ENCODE data around the gene TRA2B. TPM values are rescaled to one million over a fixed set of nuclear protein-coding genes. Genes with fewer than 3 reads are reported as not detected.

Gene TRA2B
- total RNA-seq, 5 donors from 2014 or later (not counting 1 experiment from before 2014, with no cell fraction given), result 166 to 583 (median 175) TPM

- Mint-ChIP-seq H3K27ac (peak overlapping the region; percentile 100), H3K4me1 (peaks cover 41 to 49% (median 45%) of the 10 kb centered on the region in 3 donors), H3K36me3 (peaks cover 10% of the 10 kb centered on the region), H3K9me3 (no peaks in the 10 kb centered on the region), H3K27me3 (no peaks in the 10 kb centered on the region), H3K4me3 (peak overlapping the region; percentile 98 to 100 (median 100))
- H3K9me3 ChIP-seq, result no peaks in the 10 kb centered on the region
- POLR2A ChIA-PET, result interaction anchor here (0.8 to 3.5 kb wide), 15 partner anchors 10 to 846 kb away, joined by 3 to 45 read pairs (median 4); partner anchors contain the start of genes DNAJB11 (in 1 of the 2) and EIF4A2 (in 1 of the 2)
- ATAC-seq (replicated peaks in 1 of 4) (peak; percentile 67 to 71 (median 68)), DNase-seq (peak; percentile 69 to 92 (median 84))
- peaks cover 7 to 28% of the 10 kb centered on the region in 2 experiments for H3K4me1 ChIP-seq (ENCODE audit: control insufficient read depth in 1 of 2, extremely low read depth in 1 of 2, insufficient read depth in 2 of 2, low read length in 2 of 2)
- WGBS (ENCODE audit: insufficient coverage), result under 1% methylated on average over 43 of the region's 56 CpGs
- H3K36me3 ChIP-seq (ENCODE audit: control insufficient read depth in 2 of 2, extremely low read depth in 1 of 2, insufficient read depth in 1 of 2, low read length in 1 of 2), result no peaks in the 10 kb centered on the region
- CTCF ChIA-PET, result interaction anchor here (0.5 to 1.9 kb wide), 4 partner anchors 11 to 633 kb away, joined by 5 to 19 read pairs (median 8); partner anchors contain the start of gene DNAJB11 (in 1 of the 2)
- H3K27me3 ChIP-seq (replicated peaks in 1 of 2; ENCODE audit: control insufficient read depth in 2 of 2, extremely low read depth in 1 of 2, insufficient read depth in 2 of 2, low read length in 1 of 2), result no peaks in the 10 kb centered on the region
- peak overlapping the region; percentile 99 for H3K27ac ChIP-seq (ENCODE audit: low read length)
- H3K4me3 ChIP-seq (ENCODE audit: control insufficient read depth in 1 of 2, extremely low read depth in 1 of 2, low read length in 1 of 2), result peak overlapping the region; percentile 80 to 100
Measured at GRCh38 chr3:185936814-185937688, 763 bp downstream of the TRA2B start.

- ChIA-PET POLR2A (interaction anchor here (0.6 to 3.5 kb wide), 12 partner anchors 9 to 653 kb away, joined by 3 to 45 read pairs (median 7); no protein-coding TSS in a partner anchor), CTCF (interaction anchor here (0.6 to 1.9 kb wide), 5 partner anchors 10 to 581 kb away, joined by 3 to 19 read pairs (median 3); no protein-coding TSS in a partner anchor)
- DNase-seq (no peak), ATAC-seq (replicated peaks in 1 of 4) (no peak)
- Histone ChIP-seq H3K36me3 (ENCODE audit: control insufficient read depth in 2 of 2, extremely low read depth in 1 of 2, insufficient read depth in 1 of 2, low read length in 1 of 2) (peaks cover 0 to under 1% of the 10 kb centered on the region in 2 donors), H3K4me1 (ENCODE audit: control insufficient read depth in 1 of 2, extremely low read depth in 1 of 2, insufficient read depth in 2 of 2, low read length in 2 of 2) (peaks cover 7 to 36% of the 10 kb centered on the region in 2 experiments), H3K4me3 (ENCODE audit: control insufficient read depth in 1 of 2, extremely low read depth in 1 of 2, low read length in 1 of 2) (peak overlapping the region; percentile 80 to 100), H3K27ac (ENCODE audit: low read length) (peak overlapping the region; percentile 99), H3K27me3 (replicated peaks in 1 of 2; ENCODE audit: control insufficient read depth in 2 of 2, extremely low read depth in 1 of 2, insufficient read depth in 2 of 2, low read length in 1 of 2) (no peaks in the 10 kb centered on the region), H3K9me3 (no peaks in the 10 kb centered on the region)
- Mint-ChIP-seq H3K4me3 (peak overlapping the region; percentile 98 to 100 (median 100)), H3K27me3 (no peaks in the 10 kb centered on the region), H3K27ac (peak overlapping the region; percentile 100), H3K36me3 (peaks cover 15% of the 10 kb centered on the region), H3K4me1 (peaks cover 49 to 57% (median 52%) of the 10 kb centered on the region in 3 donors), H3K9me3 (no peaks in the 10 kb centered on the region)
- 0% methylated on average over 8 of the region's 8 CpGs for WGBS (ENCODE audit: insufficient coverage)
Measured at GRCh38 chr3:185936273-185936629, 1.6 kb downstream of the TRA2B start.

DNA sequence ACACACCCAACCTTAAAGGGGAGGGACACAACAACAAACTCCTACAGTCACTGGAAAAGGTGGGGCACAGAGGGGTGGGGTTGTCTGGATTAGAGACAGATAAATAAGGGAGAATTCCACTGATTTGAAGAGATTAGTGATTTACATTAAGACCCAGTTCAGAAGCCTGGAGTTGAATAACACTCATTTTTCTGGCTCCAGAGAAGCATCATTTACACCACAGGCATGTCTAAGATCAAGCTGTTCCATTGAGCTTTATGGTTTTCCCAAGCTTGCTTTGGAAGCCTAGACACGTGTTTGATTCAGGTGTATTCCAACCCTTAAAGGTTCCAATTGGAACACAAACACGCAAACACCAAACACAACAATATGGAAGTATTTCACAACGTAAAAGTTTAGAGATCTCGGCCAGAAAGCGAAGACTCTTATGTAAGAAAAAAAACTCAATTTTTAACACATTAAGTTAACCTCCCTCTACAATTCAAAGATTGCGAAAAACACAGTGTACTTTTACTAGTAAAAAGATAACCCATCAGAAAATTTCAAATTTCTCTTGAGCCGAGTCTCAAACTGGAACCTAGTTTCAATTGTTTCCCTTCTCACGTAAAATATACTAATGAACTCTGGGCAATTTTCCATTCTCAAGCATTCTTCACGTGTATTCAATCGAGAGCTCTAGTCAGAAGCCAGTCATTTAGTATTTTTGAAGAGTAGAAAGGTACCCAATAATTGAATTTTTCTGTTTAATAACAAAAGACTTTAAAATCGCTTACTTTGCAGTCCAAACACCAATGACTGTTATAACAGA is 2.1 kb downstream of the TRA2B start:
- Mint-ChIP-seq H3K36me3 (peaks cover 20% of the 10 kb centered on the region), H3K4me3 (peak overlapping the region; percentile 98 to 100 (median 100)), H3K27me3 (no peaks in the 10 kb centered on the region), H3K9me3 (no peaks in the 10 kb centered on the region), H3K4me1 (peaks cover 55 to 63% (median 58%) of the 10 kb centered on the region in 3 donors), H3K27ac (peak overlapping the region; percentile 83 to 100)
- H3K9me3 ChIP-seq, result no peaks in the 10 kb centered on the region
- whole genome bisulfite sequencing (ENCODE audit: insufficient coverage), result 0% methylated on average over 3 of the region's 11 CpGs
- no peaks in the 10 kb centered on the region for H3K27me3 ChIP-seq (replicated peaks in 1 of 2; ENCODE audit: control insufficient read depth in 2 of 2, extremely low read depth in 1 of 2, insufficient read depth in 2 of 2, low read length in 1 of 2)
- H3K4me1 ChIP-seq (ENCODE audit: control insufficient read depth in 1 of 2, extremely low read depth in 1 of 2, insufficient read depth in 2 of 2, low read length in 2 of 2), result peaks cover 11 to 41% of the 10 kb centered on the region in 2 experiments
- ChIA-PET POLR2A (interaction anchor here (0.6 to 3.5 kb wide), 12 partner anchors 8 to 653 kb away, joined by 3 to 45 read pairs (median 7); no protein-coding TSS in a partner anchor), CTCF (interaction anchor here (0.6 to 1.7 kb wide), 5 partner anchors 8 to 580 kb away, joined by 3 to 19 read pairs (median 3); no protein-coding TSS in a partner anchor)
- peaks cover 4 to 6% of the 10 kb centered on the region in 2 donors for H3K36me3 ChIP-seq (ENCODE audit: control insufficient read depth in 2 of 2, extremely low read depth in 1 of 2, insufficient read depth in 1 of 2, low read length in 1 of 2)
- H3K27ac ChIP-seq (ENCODE audit: low read length), result no peak overlapping the region
- no peak for DNase-seq
- ATAC-seq (replicated peaks in 1 of 4), result no peak
- H3K4me3 ChIP-seq (ENCODE audit: control insufficient read depth in 1 of 2, extremely low read depth in 1 of 2, low read length in 1 of 2), result peak overlapping the region; percentile 80 to 100

DNA sequence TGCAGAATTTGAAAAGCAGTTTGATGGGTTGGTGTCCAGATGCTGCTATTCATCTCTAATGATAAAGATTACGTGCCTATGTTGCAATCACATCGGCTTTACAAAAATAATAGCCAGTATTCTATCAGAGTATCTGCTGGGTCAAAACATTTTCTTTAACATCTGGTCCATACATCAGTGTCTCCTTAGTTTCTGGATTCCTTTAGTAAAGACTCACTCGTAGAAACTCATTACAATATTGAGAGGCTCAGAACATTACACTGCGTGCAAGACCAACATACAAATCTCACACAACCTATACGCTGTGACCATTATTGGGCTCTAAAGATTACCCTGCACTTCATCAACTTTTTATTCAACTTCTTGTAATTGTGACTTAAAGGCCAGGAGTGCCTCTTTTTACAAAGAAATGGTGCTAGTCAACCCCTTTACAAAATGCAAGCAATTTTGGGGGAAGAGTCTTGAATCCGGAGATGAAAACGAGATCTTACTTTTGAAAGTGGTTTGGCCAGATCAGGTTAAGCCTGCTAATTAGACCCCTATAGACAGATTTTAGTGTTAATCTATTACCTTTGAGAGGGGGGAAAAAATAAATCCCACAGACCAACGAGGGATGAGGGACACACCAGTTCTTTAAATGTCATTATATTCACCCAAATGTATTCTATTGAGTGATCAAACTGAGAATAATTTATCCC is 2.9 kb downstream of the TRA2B start:
- peaks cover 62 to 71% (median 65%) of the 10 kb centered on the region in 3 donors for H3K4me1 Mint-ChIP-seq
- peak overlapping the region; percentile 98 to 100 (median 100) for H3K4me3 Mint-ChIP-seq
- no peaks in the 10 kb centered on the region for H3K9me3 Mint-ChIP-seq
- H3K27ac ChIP-seq (ENCODE audit: low read length), result no peak overlapping the region
- CTCF ChIA-PET, result interaction anchor here in 1 of 2 donors (0.6 to 1.7 kb wide), 4 partner anchors 8 to 868 kb away, joined by 3 to 19 read pairs (median 4); no protein-coding TSS in a partner anchor
- peak overlapping the region; percentile 80 to 100 for H3K4me3 ChIP-seq (ENCODE audit: control insufficient read depth in 1 of 2, extremely low read depth in 1 of 2, low read length in 1 of 2)
- DNase-seq (no peak), ATAC-seq (replicated peaks in 1 of 4) (no peak)
- no peaks in the 10 kb centered on the region for H3K9me3 ChIP-seq
- peaks cover 4 to 8% of the 10 kb centered on the region in 2 donors for H3K36me3 ChIP-seq (ENCODE audit: control insufficient read depth in 2 of 2, extremely low read depth in 1 of 2, insufficient read depth in 1 of 2, low read length in 1 of 2)
- peaks cover 22% of the 10 kb centered on the region for H3K36me3 Mint-ChIP-seq
- peaks cover 13 to 49% of the 10 kb centered on the region in 2 experiments for H3K4me1 ChIP-seq (ENCODE audit: control insufficient read depth in 1 of 2, extremely low read depth in 1 of 2, insufficient read depth in 2 of 2, low read length in 2 of 2)
- peak overlapping the region; percentile 30 to 51 for H3K27ac Mint-ChIP-seq
- no peaks in the 10 kb centered on the region for H3K27me3 Mint-ChIP-seq
- no peaks in the 10 kb centered on the region for H3K27me3 ChIP-seq (replicated peaks in 1 of 2; ENCODE audit: control insufficient read depth in 2 of 2, extremely low read depth in 1 of 2, insufficient read depth in 2 of 2, low read length in 1 of 2)
- WGBS (ENCODE audit: insufficient coverage), result 0% methylated on average over 4 of the region's 8 CpGs
- POLR2A ChIA-PET, result interaction anchor here in 1 of 2 donors (1.5 to 3.5 kb wide), 3 partner anchors 8 to 13 kb away, joined by 7 to 45 read pairs (median 10); no protein-coding TSS in a partner anchor

GRCh38 chr3:185934174-185934557 is 3.6 kb downstream of the TRA2B start:
- Histone ChIP-seq H3K9me3 (no peaks in the 10 kb centered on the region), H3K36me3 (ENCODE audit: control insufficient read depth in 2 of 2, extremely low read depth in 1 of 2, insufficient read depth in 1 of 2, low read length in 1 of 2) (peaks cover 4 to 12% of the 10 kb centered on the region in 2 donors), H3K27ac (ENCODE audit: low read length) (peak overlapping the region; percentile 10), H3K27me3 (replicated peaks in 1 of 2; ENCODE audit: control insufficient read depth in 2 of 2, extremely low read depth in 1 of 2, insufficient read depth in 2 of 2, low read length in 1 of 2) (no peaks in the 10 kb centered on the region), H3K4me3 (ENCODE audit: control insufficient read depth in 1 of 2, extremely low read depth in 1 of 2, low read length in 1 of 2) (peak overlapping the region; percentile 15 to 80), H3K4me1 (ENCODE audit: control insufficient read depth in 1 of 2, extremely low read depth in 1 of 2, insufficient read depth in 2 of 2, low read length in 2 of 2) (peaks cover 16 to 56% of the 10 kb centered on the region in 2 experiments)
- H3K27ac Mint-ChIP-seq, result peak overlapping the region; percentile 40 to 55
- 0% methylated on average over 1 of the region's 6 CpGs for WGBS (ENCODE audit: insufficient coverage)
- no peak for ATAC-seq (replicated peaks in 1 of 4)
- POLR2A ChIA-PET, result no interaction called here
- H3K4me3 Mint-ChIP-seq, result peak overlapping the region; percentile 98 to 100 (median 100)
- no peaks in the 10 kb centered on the region for H3K27me3 Mint-ChIP-seq
- CTCF ChIA-PET, result interaction anchor here in 1 of 2 donors (0.6 to 1.2 kb wide), 2 partner anchors 9 to 869 kb away, joined by 4 to 5 read pairs; no protein-coding TSS in a partner anchor
- H3K36me3 Mint-ChIP-seq, result peaks cover 29% of the 10 kb centered on the region
- no peaks in the 10 kb centered on the region for H3K9me3 Mint-ChIP-seq
- DNase-seq, result no peak
- H3K4me1 Mint-ChIP-seq, result peaks cover 70 to 78% (median 71%) of the 10 kb centered on the region in 3 donors

Data from T-cell (primary cell).